Uterus (tissue), 4 donors: ENCODE data around the gene CHRNA5. TPM values are rescaled to one million over a fixed set of nuclear protein-coding genes. Genes with fewer than 3 reads are reported as not detected.
A peak's percentile ranks its signal among the peaks of the same experiment; 100 is the strongest.
"Not testable (repeated sequence)": the region's sequence is repeated elsewhere in the genome, so short reads cannot be mapped to it uniquely, and the experiment has no call there.

Experiments
- DNase-seq, 2 donors: peaks; one replicate each; pipeline ENCODE4 v3.0.0-alpha.2; 2019 to 2020
- H3K27ac ChIP-seq, 2 donors: fragments of 200-600 bp; sonication (generic); 1 replicate in 1 of 2; 2 replicates in 1 of 2; pipeline ENCODE4 v1.5.1; 2016 to 2018
- H3K27me3 ChIP-seq, 2 donors: fragments of 200-600 bp; sonication (generic); one replicate each; pipeline ENCODE4 v1.5.1; 2018 to 2019; ENCODE audit warnings: control low read depth in 1 of 2
- H3K36me3 ChIP-seq, 2 donors: fragments of 200-600 bp; sonication (generic); one replicate each; pipeline ENCODE4 v1.5.1; 2019; ENCODE audit warnings: control low read depth in 1 of 2
- H3K4me1 ChIP-seq, 2 donors: fragments of 200-600 bp; sonication (generic); one replicate each; pipeline ENCODE4 v1.5.1; 2018 to 2019; ENCODE audit warnings: control low read depth in 1 of 2
- H3K4me3 ChIP-seq, 2 donors: fragments of 200-600 bp; sonication (generic); 1 replicate in 1 of 2; 2 replicates in 1 of 2; pipeline ENCODE4 v1.5.1; 2018 to 2019; ENCODE audit warnings: mild to moderate bottlenecking in 1 of 2
- H3K9me3 ChIP-seq, 2 donors: fragments of 200-600 bp; sonication (generic); one replicate each; pipeline ENCODE4 v1.5.1; 2019; ENCODE audit warnings: control low read depth in 1 of 2
- POLR2A ChIP-seq, 2 donors: fragments of 450-650 bp; IDR thresholded peaks; one replicate each; pipeline ENCODE4 v1.6.1; 2016; ENCODE audit warnings: antibody characterized with exemption in 2 of 2, mild to moderate bottlenecking in 1 of 2, moderate library complexity in 1 of 2
- intact Hi-C: fragments of 100-400 bp; cut with DNase I; formaldehyde crosslinking; loops from one replicate; pipeline ENCODE4 v1.15.1; 2023; ENCODE audit warnings: low total_unique reads
- total RNA-seq, 4 donors: library from RNA; depleted of rRNA in 3 of 4; stranded (reverse); fragments of >200 nt in 3 of 4; gene quantifications; one replicate each; pipeline versions ENCODE4 v1.1.0 to v1.2.4, GENCODE V29; 2014 to 2023
- TF ChIP-seq, protein P1 (sequence below), 4 experiments: fragments of 200-600 bp in 2 of 4; fragments of 450-650 bp in 2 of 4; sonication (generic) in 2 of 4; IDR thresholded peaks; one replicate each; pipeline ENCODE4 v1.5.1; 2016 to 2019; ENCODE audit warnings: antibody characterized with exemption in 4 of 4, mild to moderate bottlenecking in 2 of 4, moderate library complexity in 1 of 4
- donor health status: DM: yes; HTN: yes; CAD: no.

CHRNA5 gene
- total RNA-seq: 1 to 10 TPM in 3 of 4 donors, not detected in 1; 2.0 to 4.2 (median 3.8) TPM

- Histone ChIP-seq H3K9me3 (no peaks in the 10 kb centered on the region), H3K27ac (peak within 1 kb of the TSS; percentile 49 to 58), H3K36me3 (no peaks in the 10 kb centered on the region), H3K27me3 (no peaks in the 10 kb centered on the region), H3K4me1 (no peaks in the 10 kb centered on the region), H3K4me3 (peak within 1 kb of the TSS; percentile 27 to 47)
- intact Hi-C loops: no loop called here
- TF ChIP-seq POLR2A (IDR thresholded peaks at IDR 0.05): peak; percentile 38 to 48
- TF ChIP-seq, protein P1, sequence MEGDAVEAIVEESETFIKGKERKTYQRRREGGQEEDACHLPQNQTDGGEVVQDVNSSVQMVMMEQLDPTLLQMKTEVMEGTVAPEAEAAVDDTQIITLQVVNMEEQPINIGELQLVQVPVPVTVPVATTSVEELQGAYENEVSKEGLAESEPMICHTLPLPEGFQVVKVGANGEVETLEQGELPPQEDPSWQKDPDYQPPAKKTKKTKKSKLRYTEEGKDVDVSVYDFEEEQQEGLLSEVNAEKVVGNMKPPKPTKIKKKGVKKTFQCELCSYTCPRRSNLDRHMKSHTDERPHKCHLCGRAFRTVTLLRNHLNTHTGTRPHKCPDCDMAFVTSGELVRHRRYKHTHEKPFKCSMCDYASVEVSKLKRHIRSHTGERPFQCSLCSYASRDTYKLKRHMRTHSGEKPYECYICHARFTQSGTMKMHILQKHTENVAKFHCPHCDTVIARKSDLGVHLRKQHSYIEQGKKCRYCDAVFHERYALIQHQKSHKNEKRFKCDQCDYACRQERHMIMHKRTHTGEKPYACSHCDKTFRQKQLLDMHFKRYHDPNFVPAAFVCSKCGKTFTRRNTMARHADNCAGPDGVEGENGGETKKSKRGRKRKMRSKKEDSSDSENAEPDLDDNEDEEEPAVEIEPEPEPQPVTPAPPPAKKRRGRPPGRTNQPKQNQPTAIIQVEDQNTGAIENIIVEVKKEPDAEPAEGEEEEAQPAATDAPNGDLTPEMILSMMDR (IDR thresholded peaks at IDR 0.05): no peak
- peak; percentile 71 to 97 for DNase-seq
Observed at GRCh38 chr15:78565097-78565950, at the start of gene CHRNA5. TSS of gene CHRNA5 (plus strand) at chr15:78565520. CDS start at chr15:78565720, 200 bp downstream.

DNA sequence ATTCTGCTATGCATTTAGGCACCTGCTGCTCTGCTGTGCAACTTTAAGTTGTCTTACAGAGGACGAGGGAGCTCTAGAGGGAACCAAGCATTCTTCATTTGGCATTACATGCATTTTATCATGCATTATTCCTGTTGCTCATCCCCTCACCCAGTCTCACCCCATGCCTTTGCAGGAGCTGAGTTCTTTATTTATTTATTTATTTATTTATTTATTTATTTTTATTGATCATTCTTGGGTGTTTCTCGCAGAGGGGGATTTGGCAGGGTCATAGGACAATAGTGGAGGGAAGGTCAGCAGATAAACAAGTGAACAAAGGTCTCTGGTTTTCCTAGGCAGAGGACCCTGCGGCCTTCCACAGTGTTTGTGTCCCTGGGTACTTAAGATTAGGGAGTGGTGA lies 45.3 kb upstream of the CHRNA5 start:
- intact Hi-C loops, DNase-seq, H3K27ac ChIP-seq, H3K9me3 ChIP-seq, H3K27me3 ChIP-seq, H3K36me3 ChIP-seq, H3K4me3 ChIP-seq, H3K4me1 ChIP-seq: not testable (repeated sequence)

GRCh38 chr15:78524230-78524629 lies 41.1 kb upstream of the CHRNA5 start:
- Histone ChIP-seq H3K4me3 (no peak overlapping the region), H3K27ac (no peak overlapping the region), H3K27me3 (no peaks in the 10 kb centered on the region), H3K4me1 (no peaks in the 10 kb centered on the region), H3K9me3 (no peaks in the 10 kb centered on the region), H3K36me3 (no peaks in the 10 kb centered on the region)
- no peak for DNase-seq
- no peak for TF ChIP-seq POLR2A (IDR thresholded peaks at IDR 0.05)
- TF ChIP-seq, protein P1 (IDR thresholded peaks at IDR 0.05): no peak
- intact Hi-C loops: no loop called here

DNA sequence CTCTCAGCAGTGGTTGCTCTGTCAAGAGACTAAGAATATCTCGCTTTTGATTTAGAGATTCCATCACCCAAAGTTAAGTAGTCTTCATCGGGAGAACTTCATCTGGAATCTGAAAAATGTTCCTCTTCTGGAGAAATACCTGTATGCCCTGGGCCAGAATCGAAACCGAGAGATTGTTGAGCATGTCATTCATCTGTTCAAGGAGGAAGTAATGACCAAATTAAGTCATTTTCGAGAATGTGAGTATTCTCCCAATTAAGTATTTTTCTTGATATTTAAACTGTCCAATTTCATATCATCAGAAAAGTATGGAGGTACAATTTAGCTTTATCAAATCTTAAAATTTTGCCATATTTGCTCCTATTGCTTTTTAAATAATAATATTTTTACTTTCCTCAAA lies 38.0 kb upstream of the CHRNA5 start:
- TF ChIP-seq, protein P1 (IDR thresholded peaks at IDR 0.05): no peak
- H3K9me3 ChIP-seq: no peaks in the 10 kb centered on the region
- H3K27ac ChIP-seq: no peak overlapping the region
- no peak for DNase-seq
- no peak overlapping the region for H3K4me3 ChIP-seq
- H3K36me3 ChIP-seq: no peaks in the 10 kb centered on the region
- H3K27me3 ChIP-seq: no peaks in the 10 kb centered on the region
- H3K4me1 ChIP-seq: no peaks in the 10 kb centered on the region
- intact Hi-C loops: no loop called here

GRCh38 chr15:78533331-78533730 lies 32.0 kb upstream of the CHRNA5 start:
- no peaks in the 10 kb centered on the region for H3K9me3 ChIP-seq
- H3K4me3 ChIP-seq: no peak overlapping the region
- intact Hi-C loops: no loop called here
- no peaks in the 10 kb centered on the region for H3K4me1 ChIP-seq
- no peaks in the 10 kb centered on the region for H3K36me3 ChIP-seq
- no peaks in the 10 kb centered on the region for H3K27me3 ChIP-seq
- DNase-seq: no peak
- no peak overlapping the region for H3K27ac ChIP-seq
- no peak for TF ChIP-seq POLR2A (IDR thresholded peaks at IDR 0.05)

DNA sequence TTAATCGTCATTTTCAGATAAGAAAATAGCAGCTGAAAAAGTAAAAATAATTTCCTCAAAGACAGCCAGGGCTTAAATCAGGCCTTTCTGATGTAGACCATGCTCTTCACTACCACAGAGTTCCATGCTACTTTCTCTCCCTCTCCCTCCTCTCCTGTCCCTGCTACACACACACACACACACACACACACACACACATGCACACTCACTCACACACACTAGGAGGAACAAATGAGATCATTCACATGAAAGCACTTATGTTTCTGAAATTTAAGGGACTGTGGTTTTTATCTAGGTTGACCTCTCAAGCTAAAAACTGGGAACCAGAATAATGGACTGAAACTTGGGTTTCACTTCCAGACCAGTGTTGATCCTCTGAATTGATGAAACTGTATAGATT lies 29.2 kb upstream of the CHRNA5 start:
- intact Hi-C loops: no loop called here
- no peaks in the 10 kb centered on the region for H3K4me1 ChIP-seq
- TF ChIP-seq, protein P1 (IDR thresholded peaks at IDR 0.05): no peak
- TF ChIP-seq POLR2A (IDR thresholded peaks at IDR 0.05): no peak
- H3K4me3 ChIP-seq: no peak overlapping the region
- DNase-seq: no peak
- H3K27me3 ChIP-seq: no peaks in the 10 kb centered on the region
- no peaks in the 10 kb centered on the region for H3K9me3 ChIP-seq
- H3K36me3 ChIP-seq: no peaks in the 10 kb centered on the region
- H3K27ac ChIP-seq: no peak overlapping the region
